KBM-7 (cell line): Measurements from ENCODE around the gene SLC25A31.

Experiments
- DNase-seq: peaks from one replicate; pipeline ENCODE4 v3.0.0-alpha.2; 2015
- in situ Hi-C: fragments of 300-500 bp; cut with MboI; formaldehyde crosslinking; loops from 2 replicates; pipeline ENCODE4 v1.14.3; 2020; ENCODE audit warnings: low sequenced_read_pairs, low pct_unique_long_range_greater_than_20kb, mixed read lengths

SLC25A31 gene

GRCh38 chr4:127772769-127773671 lies 42.8 kb downstream of the SLC25A31 start:
- DNase-seq: no peak
- in situ Hi-C loops: no loop called here

- in situ Hi-C loops: no loop called here
- DNase-seq: no peak
Measured at GRCh38 chr4:127775843-127776242, 45.6 kb downstream of the SLC25A31 start.

DNA sequence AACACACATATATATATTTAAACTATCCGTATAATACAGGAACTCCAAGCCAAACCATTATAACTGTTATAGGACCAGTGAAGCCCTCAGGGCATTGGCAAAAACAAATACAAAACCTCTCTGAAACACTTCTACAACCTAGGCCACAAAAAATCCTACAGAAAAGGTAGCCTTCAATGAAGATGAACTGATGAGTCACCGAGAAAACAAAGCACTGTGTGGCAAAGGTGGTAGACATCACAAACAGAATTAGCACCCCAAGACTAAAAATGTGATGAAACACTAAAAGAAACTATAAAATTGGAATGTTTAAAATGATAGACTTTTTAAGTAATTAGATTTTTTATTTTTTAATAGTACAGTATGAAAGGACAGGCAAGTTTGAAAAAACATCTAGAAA lies 46.4 kb downstream of the SLC25A31 start:
- in situ Hi-C loops: no loop called here
- no peak for DNase-seq

DNA sequence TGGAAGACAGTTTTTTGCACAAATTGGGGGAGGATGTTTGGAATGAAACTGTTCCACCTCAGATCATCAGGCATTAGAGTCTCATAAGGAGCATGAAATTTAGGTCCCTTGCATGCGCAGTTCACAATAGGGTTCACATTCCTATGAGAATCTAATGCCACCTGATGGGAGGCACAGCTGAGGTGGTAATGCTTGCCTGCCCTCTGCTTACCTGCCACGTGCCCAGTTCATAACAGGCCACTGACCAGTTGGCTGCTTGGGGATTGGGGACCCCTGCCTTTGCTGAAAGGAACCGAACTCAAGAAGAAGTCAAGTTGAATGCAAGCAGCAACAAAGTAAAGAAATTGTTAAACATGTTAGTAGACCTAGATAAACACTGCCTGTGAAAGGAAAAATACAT lies 47.3 kb downstream of the SLC25A31 start:
- in situ Hi-C loops: no loop called here
- DNase-seq: no peak

- in situ Hi-C loops: no loop called here
- no peak for DNase-seq
Measured at GRCh38 chr4:127778102-127778501, 47.9 kb downstream of the SLC25A31 start.

DNA sequence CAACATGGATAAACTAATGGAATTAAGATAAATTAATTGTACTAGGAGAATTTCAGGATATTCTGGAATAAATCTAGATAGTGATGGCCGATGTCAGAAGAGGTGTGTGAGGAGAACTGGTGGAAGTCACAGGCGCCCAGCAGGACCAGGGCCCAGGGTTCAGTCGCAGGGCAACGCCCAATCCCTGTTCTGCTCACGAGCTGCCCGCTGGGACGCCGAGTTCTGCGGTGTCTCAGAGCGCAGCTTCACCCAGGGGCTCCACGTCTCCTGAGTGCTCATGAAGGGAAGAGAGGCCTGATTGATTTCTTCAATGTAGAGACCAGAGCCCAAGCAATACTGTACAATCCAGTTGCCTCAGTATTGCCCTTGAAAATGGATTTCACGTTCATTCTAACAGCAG lies 50.4 kb downstream of the SLC25A31 start:
- in situ Hi-C loops: no loop called here

DNA sequence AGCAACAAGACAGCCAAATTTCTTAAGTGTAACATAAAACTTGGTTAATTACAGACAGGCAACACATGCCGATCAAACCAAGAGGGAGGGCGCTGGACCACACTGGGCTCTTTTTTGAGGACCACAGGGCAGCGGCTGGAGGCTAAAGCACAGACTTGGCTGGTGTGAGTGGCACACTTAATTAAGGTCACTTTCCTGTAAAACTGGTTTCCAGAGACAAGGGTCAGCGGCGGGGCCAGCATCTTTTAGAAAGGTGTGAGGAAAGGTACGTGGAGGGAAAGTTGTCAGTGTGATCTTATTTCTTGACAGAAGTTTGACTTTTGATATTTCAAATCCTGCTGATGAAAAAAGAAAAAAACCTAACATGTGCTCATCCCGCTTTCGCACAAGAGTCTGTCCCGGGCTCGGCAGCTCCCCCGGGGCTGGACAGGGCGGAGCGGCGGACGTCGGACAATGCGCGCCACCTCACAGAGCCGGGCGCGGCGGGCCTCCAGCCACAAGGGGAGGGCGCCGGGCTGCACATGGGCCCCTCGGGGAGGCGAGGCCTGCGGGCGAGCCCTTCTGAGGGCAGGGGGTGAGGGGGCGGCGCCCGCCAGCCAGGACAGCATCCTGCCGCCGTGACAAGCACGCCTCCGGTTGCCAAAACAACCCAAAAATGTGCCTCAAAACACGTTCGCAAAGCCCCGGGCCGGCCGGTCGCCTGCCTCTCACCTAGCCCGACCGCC lies 51.3 kb downstream of the SLC25A31 start:
- in situ Hi-C loops: no loop called here

More for the DNA sequence above, 50.4 kb downstream of the SLC25A31 start:
- no peak for DNase-seq

GRCh38 chr4:127782025-127782274 lies 51.8 kb downstream of the SLC25A31 start:
- in situ Hi-C loops: no loop called here

More for the DNA sequence above, 51.3 kb downstream of the SLC25A31 start:
- no peak for DNase-seq

DNA sequence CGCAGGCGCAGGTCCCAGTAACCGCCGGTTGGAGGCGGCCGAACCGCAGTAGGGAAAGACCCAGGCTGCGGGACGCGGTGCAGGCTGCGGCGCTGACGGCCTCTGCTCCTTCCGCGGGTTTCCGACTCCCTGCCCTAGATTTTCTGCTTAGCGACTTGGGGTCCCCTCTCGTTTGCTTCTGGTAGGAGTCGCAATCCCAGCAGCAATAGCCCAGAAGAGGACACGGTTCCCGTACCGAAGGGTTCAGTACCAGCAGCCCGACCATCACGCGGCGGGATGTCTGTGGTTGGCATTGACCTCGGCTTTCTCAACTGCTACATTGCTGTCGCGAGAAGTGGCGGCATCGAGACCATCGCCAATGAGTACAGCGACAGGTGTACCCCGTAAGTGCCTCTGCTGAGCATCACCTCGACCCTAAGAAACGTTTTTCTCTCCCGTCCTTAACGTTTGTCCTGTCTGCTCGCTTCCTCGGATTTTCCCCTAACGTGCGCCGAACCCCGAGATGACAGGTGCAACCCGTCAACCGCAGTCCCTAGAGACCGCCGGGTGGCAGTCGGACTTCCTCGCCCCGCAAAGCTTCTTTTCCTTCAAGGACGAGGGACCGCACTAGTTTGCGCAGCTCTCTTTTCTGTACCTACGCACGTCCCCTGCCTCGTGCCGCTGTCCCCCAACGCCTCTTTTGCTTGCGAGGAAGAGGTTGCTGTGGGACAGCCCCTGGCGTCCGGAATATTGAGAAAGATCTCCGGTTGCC lies 52.2 kb downstream of the SLC25A31 start, which contains the start of gene HSPA4L:
Gene HSPA4L (plus strand): TSS at position 48 of the 751 bp plus-strand sequence. CDS start 229 bp downstream, at position 277.
- DNase-seq: peak; percentile 87
- in situ Hi-C loops: no loop called here

More at GRCh38 chr4:127782025-127782274, 51.8 kb downstream of the SLC25A31 start:
- no peak for DNase-seq

- in situ Hi-C loops: no loop called here
- peak; percentile 76 for DNase-seq
Measured at GRCh38 chr4:127783026-127783769, 53.0 kb downstream of the SLC25A31 start.

DNA sequence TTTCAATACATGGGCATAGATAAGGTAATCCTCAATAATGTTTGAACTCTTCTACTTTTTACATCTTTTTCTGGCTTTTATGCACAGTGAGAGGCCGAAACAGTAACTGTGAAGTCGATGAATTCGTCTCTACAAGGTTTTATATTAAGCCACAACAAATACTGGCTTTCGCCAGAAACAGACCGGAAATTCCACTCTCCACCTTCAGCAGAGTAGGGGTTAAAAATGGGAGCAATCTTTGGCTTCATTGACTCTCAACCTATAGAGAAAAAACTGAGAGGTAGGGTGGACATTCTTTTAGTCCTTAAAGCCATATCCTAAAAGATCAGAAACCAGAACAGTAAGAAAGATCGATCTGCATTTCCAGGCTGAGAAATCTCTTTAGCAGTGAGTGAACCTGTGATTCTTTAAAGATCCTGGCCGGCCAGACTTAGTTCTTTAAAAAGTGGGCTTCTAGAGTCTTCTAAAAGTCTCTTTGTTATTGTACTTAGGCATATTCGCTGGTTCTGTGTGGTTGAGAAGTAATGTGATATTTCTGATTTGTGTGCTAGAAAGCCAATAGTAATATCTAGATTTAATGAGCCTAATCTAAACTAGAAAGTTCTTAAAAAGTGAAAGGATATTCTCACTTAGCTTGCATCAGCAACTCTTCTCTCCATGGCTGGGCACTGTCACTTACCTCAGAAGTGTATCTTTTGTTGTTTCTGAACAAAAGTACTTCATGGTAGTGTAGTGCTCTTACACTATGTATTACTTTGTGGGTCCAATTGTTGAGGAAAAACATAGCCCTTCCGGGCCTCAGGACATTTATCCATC lies 54.0 kb downstream of the SLC25A31 start:
- in situ Hi-C loops: no loop called here
- peak; percentile 27 for DNase-seq

DNA sequence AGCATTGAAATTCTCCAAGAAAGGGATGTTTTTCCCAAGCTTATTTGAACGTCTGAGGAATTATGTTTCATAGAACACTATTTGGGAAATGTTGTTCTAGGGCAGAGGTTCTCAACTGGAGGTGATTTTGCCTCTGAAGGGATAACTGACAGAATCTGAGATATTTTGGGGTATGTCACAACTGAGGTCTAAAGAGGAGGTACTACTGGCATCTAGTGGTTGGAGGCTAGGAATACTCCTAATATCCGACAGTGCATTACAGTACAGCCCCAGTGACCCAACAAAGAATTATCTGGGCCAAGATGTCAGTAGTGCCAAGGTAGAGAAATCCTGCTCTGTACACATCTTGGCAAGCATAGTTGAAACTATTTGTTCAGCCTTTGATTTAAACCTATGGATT lies 58.3 kb downstream of the SLC25A31 start:
- in situ Hi-C loops: no loop called here
- peak; percentile 25 for DNase-seq

- in situ Hi-C loops: no loop called here
- no peak for DNase-seq
Measured at GRCh38 chr4:127791391-127791790, 61.2 kb downstream of the SLC25A31 start.

DNA sequence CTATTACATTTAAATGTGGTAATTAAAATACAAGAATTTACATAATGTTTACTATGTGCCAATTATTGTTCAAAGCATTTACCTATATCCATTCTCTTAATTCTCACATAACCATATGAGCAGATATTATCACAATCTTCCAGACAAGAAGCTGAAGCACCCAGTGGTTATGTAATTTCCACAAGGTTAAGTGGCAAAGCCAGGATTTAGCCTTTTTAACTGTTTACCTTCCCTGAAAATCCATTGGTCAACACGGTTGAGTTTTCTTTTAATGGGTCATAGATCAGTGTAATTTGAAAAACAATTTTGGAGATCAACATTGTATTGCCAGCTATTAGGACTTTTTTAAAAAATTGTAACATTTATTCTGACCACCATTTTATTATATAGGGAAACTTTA lies 63.3 kb downstream of the SLC25A31 start:
- in situ Hi-C loops: no loop called here
- DNase-seq: no peak

DNA sequence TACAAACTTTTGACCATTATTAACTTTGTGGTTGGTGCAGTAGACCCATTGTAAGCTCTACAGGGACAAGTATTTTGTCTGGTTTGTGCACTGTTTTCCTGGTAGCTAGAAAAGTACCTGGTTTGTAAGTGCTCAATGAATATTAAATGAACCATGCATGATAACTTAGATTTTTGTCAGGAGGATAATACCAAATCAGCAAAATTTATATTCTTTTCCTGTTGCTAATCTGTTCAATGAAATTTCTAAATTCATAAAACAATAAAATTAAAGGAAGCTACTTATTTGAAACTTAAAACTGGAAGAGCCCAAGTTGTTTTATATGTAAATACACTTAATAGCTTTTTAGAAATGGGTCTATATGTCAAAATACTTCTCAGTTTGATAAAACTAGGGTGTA lies 69.5 kb downstream of the SLC25A31 start:
- in situ Hi-C loops: no loop called here
- no peak for DNase-seq

GRCh38 chr4:127809173-127809800 lies 79.1 kb downstream of the SLC25A31 start:
- in situ Hi-C loops: no loop called here

DNA sequence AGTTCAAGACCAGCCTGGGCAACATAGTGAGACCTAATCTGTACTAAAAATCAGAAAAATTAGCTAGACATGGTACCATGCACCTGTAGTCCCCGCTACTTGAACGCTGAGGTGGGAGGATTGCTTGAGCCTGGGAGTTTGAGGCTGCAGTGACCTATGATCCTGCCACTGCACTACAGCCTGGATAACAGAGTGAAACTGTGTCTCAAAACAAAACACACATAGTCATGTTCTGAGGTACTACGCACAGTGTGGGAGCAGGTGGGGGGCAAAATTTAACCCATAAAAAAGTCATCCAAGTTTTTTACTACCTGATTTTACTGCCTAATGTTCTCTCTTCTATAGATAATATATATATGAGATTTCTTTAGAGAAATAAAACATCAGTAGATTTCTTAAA lies 80.4 kb downstream of the SLC25A31 start:
- no peak for DNase-seq
- in situ Hi-C loops: no loop called here

More at GRCh38 chr4:127809173-127809800, 79.1 kb downstream of the SLC25A31 start:
- no peak for DNase-seq

DNA sequence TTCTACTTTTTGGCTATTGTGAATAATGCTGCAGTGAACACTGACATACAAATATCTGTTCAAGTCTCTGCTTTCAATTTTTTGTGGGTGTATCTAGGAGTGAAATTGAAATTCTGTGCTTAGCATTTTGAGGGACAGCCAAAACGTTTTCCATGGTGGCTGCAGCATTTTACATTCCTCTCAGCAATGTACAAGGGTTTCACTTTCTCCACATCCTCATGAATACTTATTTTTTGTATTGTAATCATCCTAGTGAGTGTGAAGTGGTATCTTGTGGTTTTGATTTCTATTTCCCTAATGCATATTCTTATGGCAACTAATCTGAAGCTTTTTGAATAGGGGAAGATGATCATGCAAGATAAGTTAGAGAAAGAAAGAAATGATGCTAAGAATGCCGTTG lies 92.2 kb downstream of the SLC25A31 start:
- in situ Hi-C loops: no loop called here
- DNase-seq: no peak
